GM23338 (cell line): Measurements from ENCODE around the gene NR2C2. TPM values are rescaled to one million over a fixed set of nuclear protein-coding genes. Genes with fewer than 3 reads are reported as not detected.
A peak's percentile ranks its signal among the peaks of the same experiment; 100 is the strongest.

Source experiments
- ATAC-seq: fragments of 200-7000 bp; cut with Tn5 transposase; 3 replicates; pipeline ENCODE4 v1.9.1; 2020
- DNase-seq: peaks from one replicate; pipeline ENCODE4 v3.0.0-alpha.2; 2015; ENCODE audit warnings: low spot score
- H2AFZ ChIP-seq: fragments of 200-600 bp; sonication (generic); 2 replicates; pipeline ENCODE4 v1.8.0; 2016; ENCODE audit warnings: antibody characterized with exemption, mild to moderate bottlenecking, moderate library complexity
- H3F3A ChIP-seq: fragments of 200-600 bp; sonication (generic); replicated peaks from 2 replicates; pipeline ENCODE4 v1.8.0; 2017; ENCODE audit warnings: antibody characterized with exemption, mixed run types, low read depth
- H3K27ac ChIP-seq: fragments of 200-600 bp; sonication (generic); 2 replicates; pipeline ENCODE4 v1.6.1; 2016; ENCODE audit warnings: low read depth
- H3K27me3 ChIP-seq: fragments of 200-600 bp; sonication (generic); 2 replicates; pipeline ENCODE4 v1.8.0; 2016; ENCODE audit warnings: mild to moderate bottlenecking, mixed run types, moderate library complexity; ENCODE audit not compliant: insufficient read depth
- H3K36me3 ChIP-seq: fragments of 200-600 bp; sonication (generic); 2 replicates; pipeline ENCODE4 v1.8.0; 2016; ENCODE audit warnings: mild to moderate bottlenecking; ENCODE audit not compliant: insufficient read depth
- H3K4me1 ChIP-seq: fragments of 200-600 bp; sonication (generic); 2 replicates; pipeline ENCODE4 v1.8.0; 2016; ENCODE audit warnings: mild to moderate bottlenecking, moderate library complexity; ENCODE audit not compliant: insufficient read depth
- H3K4me2 ChIP-seq: fragments of 200-600 bp; sonication (generic); 2 replicates; pipeline ENCODE4 v1.7.1; 2017; ENCODE audit warnings: mixed run types
- H3K4me3 ChIP-seq: fragments of 200-600 bp; sonication (generic); 2 replicates; pipeline ENCODE4 v1.6.1; 2016; ENCODE audit warnings: mixed run types
- H3K79me2 ChIP-seq: fragments of 200-600 bp; sonication (generic); replicated peaks from 2 replicates; pipeline ENCODE4 v1.8.0; 2017; ENCODE audit warnings: mild to moderate bottlenecking; ENCODE audit not compliant: insufficient read depth
- H3K9me2 ChIP-seq: fragments of 200-600 bp; sonication (generic); 2 replicates; pipeline ENCODE4 v1.8.0; 2017; ENCODE audit not compliant: insufficient read depth
- H4K20me1 ChIP-seq: fragments of 200-600 bp; sonication (generic); replicated peaks from 2 replicates; pipeline ENCODE4 v1.8.0; 2017; ENCODE audit warnings: mild to moderate bottlenecking; ENCODE audit not compliant: insufficient read depth
- H3K27ac Mint-ChIP-seq: 2 replicates; pipeline ENCODE4 v1.8.0; 2020; ENCODE audit warnings: inconsistent platforms, mild to moderate bottlenecking, moderate library complexity, mixed read lengths
- H3K27me3 Mint-ChIP-seq: 3 replicates; pipeline ENCODE4 v1.8.0; 2022; ENCODE audit warnings: low read depth, mild to moderate bottlenecking, moderate library complexity, mixed read lengths, inconsistent platforms; ENCODE audit not compliant: insufficient read depth, poor library complexity
- H3K36me3 Mint-ChIP-seq: 3 replicates; pipeline ENCODE4 v1.8.0; 2021; ENCODE audit warnings: low read depth, mild to moderate bottlenecking, inconsistent platforms, moderate library complexity, mixed read lengths
- H3K4me1 Mint-ChIP-seq: 3 replicates; pipeline ENCODE4 v1.8.0; 2020; ENCODE audit warnings: mild to moderate bottlenecking, inconsistent platforms, mixed read lengths
- H3K4me3 Mint-ChIP-seq: 3 replicates; pipeline ENCODE4 v1.8.0; 2021; ENCODE audit warnings: moderate library complexity, mild to moderate bottlenecking, inconsistent platforms, mixed read lengths
- H3K9me3 Mint-ChIP-seq: 3 replicates; pipeline ENCODE4 v1.8.0; 2020; ENCODE audit warnings: moderate library complexity, mild to moderate bottlenecking, inconsistent platforms, mixed read lengths
- ETS1 ChIP-seq: IDR thresholded peaks from 2 replicates; pipeline ENCODE4 v1.6.1; 2016; ENCODE audit warnings: antibody characterized with exemption
- EZH2 ChIP-seq: fragments of 200-600 bp; sonication (generic); IDR thresholded peaks from one replicate; pipeline ENCODE4 v1.8.0; 2017; ENCODE audit warnings: antibody characterized with exemption, mild to moderate bottlenecking, low read depth; ENCODE audit not compliant: unreplicated experiment
- EZH2phosphoT487 ChIP-seq: fragments of 200-600 bp; sonication (generic); IDR thresholded peaks from one replicate; pipeline ENCODE4 v1.8.1; 2018; ENCODE audit warnings: antibody characterized with exemption; ENCODE audit not compliant: unreplicated experiment
- JUNB ChIP-seq: IDR thresholded peaks from one replicate; pipeline ENCODE4 v1.6.1; 2016; ENCODE audit warnings: antibody characterized with exemption; ENCODE audit not compliant: unreplicated experiment
- STAT1 ChIP-seq: IDR thresholded peaks from one replicate; pipeline ENCODE4 v1.6.1; 2016; ENCODE audit warnings: antibody characterized with exemption; ENCODE audit not compliant: unreplicated experiment
- ZNF462 ChIP-seq: fragments of 250-450 bp; sonication (Bioruptor Pico); IDR thresholded peaks from 2 replicates; pipeline ENCODE4 v1.5.0; 2020; ENCODE audit warnings: mild to moderate bottlenecking, moderate library complexity
- polyA plus RNA-seq: library from polyadenylated mRNA; unstranded; fragments of >200 nt; fragmentation: Nextera tagmentation; extraction: Ambion mirVana; gene quantifications from 2 replicates; pipeline ENCODE4 v1.2.1, GENCODE V29; 2016
- total RNA-seq: library from RNA; depleted of rRNA; stranded (reverse); fragments of >200 nt; shearing (Covaris generic); gene quantifications from 2 replicates; pipeline ENCODE4 v1.2.3, GENCODE V29; 2014
- TF ChIP-seq, protein P1 (sequence below), 2 experiments: fragments of 200-600 bp in 1 of 2; sonication (generic) in 1 of 2; conservative IDR thresholded peaks; 2 replicates each; pipeline versions ENCODE4 v1.5.1 to v1.6.1; 2016 to 2017; ENCODE audit warnings: antibody characterized with exemption in 2 of 2, low read depth in 2 of 2, mild to moderate bottlenecking in 2 of 2, moderate library complexity in 1 of 2
- TF ChIP-seq, protein P2 (sequence below): IDR thresholded peaks from one replicate; pipeline ENCODE4 v1.6.1; 2018; ENCODE audit warnings: antibody characterized with exemption; ENCODE audit not compliant: unreplicated experiment

Gene NR2C2
- total and polyA plus RNA-seq, 2 experiments from 2014 or later, result 12.0 to 57.2 TPM

GRCh38 chr3:14941871-14942270, 5.5 kb upstream of the NR2C2 start (continued):
- TF ChIP-seq ZNF462 (CRISPR knock-in tag), result no peak
- no peak for TF ChIP-seq ETS1
- no peak for TF ChIP-seq EZH2
- no peak for TF ChIP-seq STAT1
- TF ChIP-seq JUNB, result no peak

DNA sequence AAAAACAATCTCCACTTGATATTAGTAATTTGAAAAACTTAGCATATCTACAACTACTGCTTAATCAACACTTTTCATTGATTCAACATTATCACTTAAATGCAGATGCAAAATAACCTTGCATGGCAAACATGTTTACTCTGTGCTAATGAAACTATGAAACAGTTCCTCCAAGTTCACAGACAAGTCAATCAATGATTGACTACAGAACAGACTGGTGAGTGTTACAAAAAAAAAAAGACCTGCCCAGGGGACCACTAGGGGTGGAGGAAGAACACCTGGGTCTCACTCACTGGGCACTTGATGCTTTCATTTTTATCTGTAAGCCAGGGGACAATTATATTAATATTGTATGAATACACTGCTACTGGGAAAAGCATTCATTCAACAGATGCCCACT, 4.3 kb upstream of the NR2C2 start:
- Histone ChIP-seq H3K4me2 (peak overlapping the region; percentile 50; the same call in 1 of the 2 replicates), H3K4me3 (no peak overlapping the region), H3K4me1 (peaks cover 17% of the 10 kb centered on the region), H3K9me2 (no peaks in the 10 kb centered on the region), H4K20me1 (peaks cover 43% of the 10 kb centered on the region), H2AFZ (no peak overlapping the region), H3K27ac (no peak overlapping the region), H3K79me2 (peaks cover 49% of the 10 kb centered on the region), H3F3A (no peaks in the 10 kb centered on the region; the same call in 1 of the 2 replicates), H3K27me3 (no peaks in the 10 kb centered on the region), H3K36me3 (peaks cover 19% of the 10 kb centered on the region; the same call in 1 of the 2 replicates)
- H3K36me3 Mint-ChIP-seq, result peaks cover 37% of the 10 kb centered on the region
- no peak for ATAC-seq
- H3K27ac Mint-ChIP-seq, result no peak overlapping the region
- no peaks in the 10 kb centered on the region for H3K9me3 Mint-ChIP-seq
- H3K4me3 Mint-ChIP-seq, result no peak overlapping the region
- no peak for DNase-seq
- H3K27me3 Mint-ChIP-seq, result no peaks in the 10 kb centered on the region
- H3K4me1 Mint-ChIP-seq, result peaks cover 25% of the 10 kb centered on the region
- TF ChIP-seq, protein P1, sequence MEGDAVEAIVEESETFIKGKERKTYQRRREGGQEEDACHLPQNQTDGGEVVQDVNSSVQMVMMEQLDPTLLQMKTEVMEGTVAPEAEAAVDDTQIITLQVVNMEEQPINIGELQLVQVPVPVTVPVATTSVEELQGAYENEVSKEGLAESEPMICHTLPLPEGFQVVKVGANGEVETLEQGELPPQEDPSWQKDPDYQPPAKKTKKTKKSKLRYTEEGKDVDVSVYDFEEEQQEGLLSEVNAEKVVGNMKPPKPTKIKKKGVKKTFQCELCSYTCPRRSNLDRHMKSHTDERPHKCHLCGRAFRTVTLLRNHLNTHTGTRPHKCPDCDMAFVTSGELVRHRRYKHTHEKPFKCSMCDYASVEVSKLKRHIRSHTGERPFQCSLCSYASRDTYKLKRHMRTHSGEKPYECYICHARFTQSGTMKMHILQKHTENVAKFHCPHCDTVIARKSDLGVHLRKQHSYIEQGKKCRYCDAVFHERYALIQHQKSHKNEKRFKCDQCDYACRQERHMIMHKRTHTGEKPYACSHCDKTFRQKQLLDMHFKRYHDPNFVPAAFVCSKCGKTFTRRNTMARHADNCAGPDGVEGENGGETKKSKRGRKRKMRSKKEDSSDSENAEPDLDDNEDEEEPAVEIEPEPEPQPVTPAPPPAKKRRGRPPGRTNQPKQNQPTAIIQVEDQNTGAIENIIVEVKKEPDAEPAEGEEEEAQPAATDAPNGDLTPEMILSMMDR (conservative IDR thresholded peaks at IDR 0.05; ENCODE audit: low read depth in 2 of 2), result no peak
- TF ChIP-seq, protein P2, sequence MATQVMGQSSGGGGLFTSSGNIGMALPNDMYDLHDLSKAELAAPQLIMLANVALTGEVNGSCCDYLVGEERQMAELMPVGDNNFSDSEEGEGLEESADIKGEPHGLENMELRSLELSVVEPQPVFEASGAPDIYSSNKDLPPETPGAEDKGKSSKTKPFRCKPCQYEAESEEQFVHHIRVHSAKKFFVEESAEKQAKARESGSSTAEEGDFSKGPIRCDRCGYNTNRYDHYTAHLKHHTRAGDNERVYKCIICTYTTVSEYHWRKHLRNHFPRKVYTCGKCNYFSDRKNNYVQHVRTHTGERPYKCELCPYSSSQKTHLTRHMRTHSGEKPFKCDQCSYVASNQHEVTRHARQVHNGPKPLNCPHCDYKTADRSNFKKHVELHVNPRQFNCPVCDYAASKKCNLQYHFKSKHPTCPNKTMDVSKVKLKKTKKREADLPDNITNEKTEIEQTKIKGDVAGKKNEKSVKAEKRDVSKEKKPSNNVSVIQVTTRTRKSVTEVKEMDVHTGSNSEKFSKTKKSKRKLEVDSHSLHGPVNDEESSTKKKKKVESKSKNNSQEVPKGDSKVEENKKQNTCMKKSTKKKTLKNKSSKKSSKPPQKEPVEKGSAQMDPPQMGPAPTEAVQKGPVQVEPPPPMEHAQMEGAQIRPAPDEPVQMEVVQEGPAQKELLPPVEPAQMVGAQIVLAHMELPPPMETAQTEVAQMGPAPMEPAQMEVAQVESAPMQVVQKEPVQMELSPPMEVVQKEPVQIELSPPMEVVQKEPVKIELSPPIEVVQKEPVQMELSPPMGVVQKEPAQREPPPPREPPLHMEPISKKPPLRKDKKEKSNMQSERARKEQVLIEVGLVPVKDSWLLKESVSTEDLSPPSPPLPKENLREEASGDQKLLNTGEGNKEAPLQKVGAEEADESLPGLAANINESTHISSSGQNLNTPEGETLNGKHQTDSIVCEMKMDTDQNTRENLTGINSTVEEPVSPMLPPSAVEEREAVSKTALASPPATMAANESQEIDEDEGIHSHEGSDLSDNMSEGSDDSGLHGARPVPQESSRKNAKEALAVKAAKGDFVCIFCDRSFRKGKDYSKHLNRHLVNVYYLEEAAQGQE, result no peak
- TF ChIP-seq STAT1 (no peak), JUNB (no peak), EZH2 (no peak), EZH2phosphoT487 (no peak)
